DMS53 treated with DMSO at 0.1 percent for 48 hours (cell line): ENCODE results near the gene CDH22.

ENCODE experiments used
- DNase-seq: peaks from one replicate; lab custom pipeline; 2025; ENCODE audit not compliant: unreplicated experiment; lab: John Stamatoyannopoulos, UW

CDH22 gene

GRCh38 chr20:46249671-46250070 is 58.6 kb downstream of the CDH22 start:
- no peak for DNase-seq

- DNase-seq, result no peak
These were observed 61.7 kb downstream of the CDH22 start for GRCh38 chr20:46246559-46246958.

GRCh38 chr20:46243707-46244628 is 64.3 kb downstream of the CDH22 start:
- DNase-seq, result no peak

- no peak for DNase-seq
These were observed 65.9 kb downstream of the CDH22 start for GRCh38 chr20:46242390-46242789.

- no peak for DNase-seq
These were observed 67.4 kb downstream of the CDH22 start for GRCh38 chr20:46240881-46241280.

- no peak for DNase-seq
These were observed 68.2 kb downstream of the CDH22 start for GRCh38 chr20:46240065-46240464.

- DNase-seq, result no peak
These were observed 70.6 kb downstream of the CDH22 start for GRCh38 chr20:46237736-46238135.

GRCh38 chr20:46237227-46237626 is 71.1 kb downstream of the CDH22 start:
- DNase-seq, result no peak

GRCh38 chr20:46235077-46235476 is 73.2 kb downstream of the CDH22 start:
- no peak for DNase-seq

GRCh38 chr20:46233701-46234100 is 74.6 kb downstream of the CDH22 start:
- no peak for DNase-seq

GRCh38 chr20:46232539-46232938 is 75.8 kb downstream of the CDH22 start:
- DNase-seq, result no peak

- DNase-seq, result no peak
These were observed 77.5 kb downstream of the CDH22 start for GRCh38 chr20:46230801-46231282.

- no peak for DNase-seq
These were observed 78.2 kb downstream of the CDH22 start for GRCh38 chr20:46230106-46230491.

GRCh38 chr20:46229478-46230105 is 78.7 kb downstream of the CDH22 start:
- DNase-seq, result no peak

GRCh38 chr20:46228670-46229069 is 79.6 kb downstream of the CDH22 start:
- DNase-seq, result no peak

- DNase-seq, result no peak
These were observed 81.0 kb downstream of the CDH22 start for GRCh38 chr20:46227272-46227767.

GRCh38 chr20:46226602-46227001 is 81.7 kb downstream of the CDH22 start:
- no peak for DNase-seq

- no peak for DNase-seq
These were observed 85.7 kb downstream of the CDH22 start for GRCh38 chr20:46222521-46223007.

GRCh38 chr20:46221256-46221833 is 87.0 kb downstream of the CDH22 start:
- DNase-seq, result no peak

GRCh38 chr20:46220455-46221207 is 87.7 kb downstream of the CDH22 start:
- no peak for DNase-seq

GRCh38 chr20:46219920-46220319 is 88.4 kb downstream of the CDH22 start:
- no peak for DNase-seq
